NCI-H146 treated with DMSO at 0.1 percent for 48 hours (cell line): ENCODE data around the gene HEG1.
"Not testable (repeated sequence)": the region's sequence is repeated elsewhere in the genome, so short reads cannot be mapped to it uniquely, and the experiment has no call there.

Source experiments
- DNase-seq: peaks from one replicate; lab custom pipeline; 2025; ENCODE audit not compliant: unreplicated experiment; lab: John Stamatoyannopoulos, UW

Gene HEG1, protein sequence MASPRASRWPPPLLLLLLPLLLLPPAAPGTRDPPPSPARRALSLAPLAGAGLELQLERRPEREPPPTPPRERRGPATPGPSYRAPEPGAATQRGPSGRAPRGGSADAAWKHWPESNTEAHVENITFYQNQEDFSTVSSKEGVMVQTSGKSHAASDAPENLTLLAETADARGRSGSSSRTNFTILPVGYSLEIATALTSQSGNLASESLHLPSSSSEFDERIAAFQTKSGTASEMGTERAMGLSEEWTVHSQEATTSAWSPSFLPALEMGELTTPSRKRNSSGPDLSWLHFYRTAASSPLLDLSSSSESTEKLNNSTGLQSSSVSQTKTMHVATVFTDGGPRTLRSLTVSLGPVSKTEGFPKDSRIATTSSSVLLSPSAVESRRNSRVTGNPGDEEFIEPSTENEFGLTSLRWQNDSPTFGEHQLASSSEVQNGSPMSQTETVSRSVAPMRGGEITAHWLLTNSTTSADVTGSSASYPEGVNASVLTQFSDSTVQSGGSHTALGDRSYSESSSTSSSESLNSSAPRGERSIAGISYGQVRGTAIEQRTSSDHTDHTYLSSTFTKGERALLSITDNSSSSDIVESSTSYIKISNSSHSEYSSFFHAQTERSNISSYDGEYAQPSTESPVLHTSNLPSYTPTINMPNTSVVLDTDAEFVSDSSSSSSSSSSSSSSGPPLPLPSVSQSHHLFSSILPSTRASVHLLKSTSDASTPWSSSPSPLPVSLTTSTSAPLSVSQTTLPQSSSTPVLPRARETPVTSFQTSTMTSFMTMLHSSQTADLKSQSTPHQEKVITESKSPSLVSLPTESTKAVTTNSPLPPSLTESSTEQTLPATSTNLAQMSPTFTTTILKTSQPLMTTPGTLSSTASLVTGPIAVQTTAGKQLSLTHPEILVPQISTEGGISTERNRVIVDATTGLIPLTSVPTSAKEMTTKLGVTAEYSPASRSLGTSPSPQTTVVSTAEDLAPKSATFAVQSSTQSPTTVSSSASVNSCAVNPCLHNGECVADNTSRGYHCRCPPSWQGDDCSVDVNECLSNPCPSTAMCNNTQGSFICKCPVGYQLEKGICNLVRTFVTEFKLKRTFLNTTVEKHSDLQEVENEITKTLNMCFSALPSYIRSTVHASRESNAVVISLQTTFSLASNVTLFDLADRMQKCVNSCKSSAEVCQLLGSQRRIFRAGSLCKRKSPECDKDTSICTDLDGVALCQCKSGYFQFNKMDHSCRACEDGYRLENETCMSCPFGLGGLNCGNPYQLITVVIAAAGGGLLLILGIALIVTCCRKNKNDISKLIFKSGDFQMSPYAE (N-terminal part only)

DNA sequence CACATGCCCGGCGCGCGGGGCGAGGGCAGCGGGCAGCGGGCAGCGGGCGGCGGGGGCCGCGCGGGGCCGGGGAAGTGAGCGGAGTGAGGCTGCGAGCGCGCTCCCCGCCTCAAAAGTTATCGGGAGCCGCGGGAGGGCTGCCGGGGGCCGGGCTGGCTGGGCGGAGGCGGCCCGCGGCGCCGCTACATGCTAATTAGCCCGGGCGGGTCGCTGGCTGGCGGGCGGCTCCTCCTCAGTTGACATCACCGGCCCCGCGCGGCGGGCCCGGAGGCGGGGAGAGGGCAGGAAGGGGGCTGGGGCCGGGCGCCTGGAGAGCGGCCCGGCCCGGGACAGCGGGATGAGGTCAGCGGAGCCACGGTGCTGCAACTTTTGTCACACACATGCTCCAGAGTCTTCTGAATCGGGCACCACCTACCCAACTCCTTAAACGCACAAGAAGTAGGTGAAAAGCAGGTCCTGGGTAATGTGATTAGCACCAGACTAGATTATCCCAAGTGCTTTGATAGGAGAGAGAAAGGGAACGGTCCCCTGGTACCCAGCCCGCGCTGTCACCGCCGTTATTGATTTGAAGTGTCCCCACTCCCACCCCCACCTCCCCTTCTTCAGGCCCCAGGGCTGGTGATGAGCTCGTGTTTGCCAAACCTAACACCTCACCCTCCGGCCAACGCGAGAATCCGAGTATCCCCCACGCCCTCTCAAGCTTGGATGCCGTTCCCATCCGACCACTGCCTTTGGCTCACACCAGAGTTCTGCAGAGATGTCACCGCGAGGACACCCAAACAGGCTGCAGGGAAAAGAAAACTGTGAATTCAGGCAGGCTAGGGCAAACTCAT lies at the start of gene HEG1:
HEG1 (minus strand) TSS at position 85 of the 833 bp plus-strand sequence. CDS start 107 bp downstream, outside the sequence.
- peak; percentile 70 for DNase-seq

DNA sequence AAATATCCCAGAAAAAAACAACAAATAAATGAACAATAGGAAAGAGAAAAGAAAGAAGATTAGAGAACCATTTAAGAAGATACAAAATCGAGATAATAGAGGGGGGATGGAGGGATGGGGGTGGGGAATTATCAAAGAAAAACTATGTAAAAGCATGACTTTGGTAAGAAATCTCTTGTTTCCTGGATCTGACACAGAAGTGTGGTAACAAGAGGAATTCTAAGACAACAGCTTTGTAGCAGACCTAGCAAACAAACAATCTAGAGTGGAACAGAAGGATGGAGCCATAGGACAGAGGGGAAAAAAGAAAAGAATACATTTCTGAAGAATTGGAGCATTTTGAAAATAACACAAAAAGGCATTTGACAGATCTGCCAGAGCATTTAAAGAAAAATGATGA lies 49.3 kb upstream of the HEG1 start:
- DNase-seq, result no peak

DNA sequence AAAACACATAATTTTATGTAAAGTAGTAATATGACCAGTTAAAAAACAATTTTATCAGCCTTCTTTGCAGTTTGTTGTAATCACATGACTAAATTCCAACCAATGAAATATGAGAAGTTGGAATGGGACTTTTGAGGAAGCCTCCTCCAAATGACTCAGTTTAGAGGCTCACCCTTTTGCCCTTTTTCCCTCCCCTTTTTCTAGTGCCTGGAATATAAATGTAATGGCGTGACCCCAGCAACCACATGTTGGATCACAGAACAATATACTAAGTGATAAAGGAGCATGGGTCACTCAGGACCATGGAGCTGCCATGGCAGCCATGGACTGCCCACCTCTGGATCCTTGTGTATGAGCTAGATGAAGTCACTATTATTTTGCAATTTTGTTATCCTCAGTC lies 48.8 kb upstream of the HEG1 start:
- DNase-seq, result no peak

DNA sequence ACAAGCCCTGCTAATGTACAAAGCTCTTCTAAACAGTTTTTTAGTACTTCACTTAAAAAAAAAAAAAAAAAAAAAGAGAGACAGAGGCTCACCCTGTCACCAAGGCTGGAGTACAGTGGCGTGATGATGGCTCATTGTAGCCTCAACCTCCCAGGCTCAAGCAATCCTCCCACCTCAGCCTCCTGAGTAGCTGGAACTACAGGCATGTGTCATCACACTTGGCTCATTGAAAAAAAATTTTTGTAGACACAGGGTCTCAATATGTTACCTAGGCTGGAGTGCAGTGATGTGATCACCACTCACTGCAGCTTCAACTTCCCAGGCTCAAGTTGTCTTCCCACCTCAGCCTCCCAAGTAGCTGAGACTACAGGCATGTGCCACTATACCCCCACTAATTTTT lies 47.6 kb upstream of the HEG1 start:
- no peak for DNase-seq

DNA sequence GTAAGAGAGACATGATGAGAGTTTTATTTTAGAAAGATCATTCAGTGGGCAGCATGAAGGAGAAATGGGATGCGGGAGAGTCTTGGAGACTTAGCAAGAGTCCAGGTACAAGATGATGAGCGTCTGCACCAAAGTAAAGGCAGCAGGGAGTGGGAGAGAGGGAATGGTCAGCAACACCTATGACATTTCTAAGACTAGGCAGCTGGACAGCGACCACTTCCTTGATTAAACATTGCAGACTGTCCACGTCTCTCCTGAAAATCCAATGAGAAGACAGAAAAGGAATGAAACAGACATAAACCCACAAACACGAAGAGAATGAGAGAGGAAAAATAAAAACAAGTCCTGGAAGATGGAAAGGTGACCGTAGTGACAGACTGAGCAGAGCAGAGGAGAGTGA lies 46.7 kb upstream of the HEG1 start:
- no peak for DNase-seq

DNA sequence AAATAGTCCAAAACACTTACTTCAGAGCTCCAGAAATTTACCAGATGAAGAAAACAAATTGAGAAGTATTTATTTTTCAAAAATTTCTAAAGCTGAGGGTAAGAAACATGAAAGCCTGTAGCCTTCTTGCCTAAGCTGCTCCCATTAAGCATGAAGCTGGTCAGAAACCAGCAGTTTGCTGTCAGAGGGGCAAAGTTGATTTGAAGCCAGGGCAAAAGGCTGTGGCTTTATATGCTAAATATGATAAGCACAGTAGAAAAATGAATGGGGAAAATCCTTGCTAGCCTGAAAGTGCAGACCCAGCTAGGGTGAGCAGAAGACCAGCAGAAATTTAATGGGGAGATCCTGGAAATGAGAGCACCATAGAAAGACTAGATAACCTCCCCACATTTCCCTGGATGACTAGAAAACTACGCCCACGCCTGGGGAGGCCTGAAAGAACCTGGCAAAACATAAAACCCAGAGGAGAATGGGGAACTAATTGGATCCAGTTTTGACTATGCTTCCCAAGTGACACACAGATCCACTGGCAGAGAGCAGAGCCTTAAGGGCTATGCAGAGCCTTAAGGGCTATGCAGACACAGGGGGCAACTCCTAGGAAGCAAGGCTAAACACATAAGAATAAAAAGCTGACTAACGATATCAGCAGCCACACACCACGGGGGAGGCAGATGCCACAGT lies 43.0 kb upstream of the HEG1 start:
- DNase-seq, result no peak

DNA sequence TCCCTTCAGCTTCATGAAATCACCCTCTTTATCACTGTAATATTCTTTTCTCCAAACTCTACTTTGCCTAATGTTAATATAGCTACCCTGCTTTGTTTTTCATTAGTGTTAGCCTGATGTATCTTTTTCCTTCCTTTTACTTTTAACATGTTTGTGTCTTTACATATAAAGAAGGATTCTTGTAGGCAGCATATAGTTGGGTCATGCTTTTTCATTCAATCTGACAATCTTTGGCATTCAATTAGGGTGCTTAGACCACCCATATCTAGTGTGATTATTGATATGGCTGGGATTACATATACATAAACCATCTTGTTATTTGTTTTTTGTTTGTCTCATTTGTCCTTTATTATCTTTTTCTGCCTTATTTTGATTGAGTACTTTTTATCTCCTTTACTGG lies 34.9 kb upstream of the HEG1 start:
- no peak for DNase-seq

DNA sequence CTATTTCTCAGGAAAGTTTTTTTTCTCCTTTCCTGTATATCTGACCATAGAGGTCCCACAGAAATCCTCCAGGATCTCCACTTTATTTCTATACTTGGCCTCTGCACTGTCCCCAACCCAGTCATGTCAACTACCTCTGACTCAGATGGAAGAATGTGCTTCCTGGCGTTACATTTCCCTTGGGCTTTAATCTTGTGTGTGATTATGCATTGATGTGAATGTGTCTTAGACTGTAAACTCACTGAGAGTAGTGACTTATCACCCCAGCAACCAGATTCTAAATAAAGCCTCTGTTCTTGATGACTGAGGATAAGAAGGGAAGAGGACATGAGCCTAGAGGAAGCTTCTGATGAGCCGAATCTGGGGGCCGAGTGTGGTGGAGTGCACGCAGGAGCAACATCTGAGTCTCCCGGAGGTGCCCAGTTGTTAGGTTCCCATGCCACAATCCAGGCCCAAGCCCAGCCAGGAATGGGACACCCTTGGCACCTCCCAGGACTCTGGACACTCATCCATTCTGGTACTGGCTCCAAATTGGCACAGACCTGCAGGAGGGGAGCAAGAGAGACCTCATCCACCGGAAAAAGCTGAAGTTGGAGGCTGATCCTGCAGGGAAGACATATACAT lies 32.1 kb upstream of the HEG1 start:
- DNase-seq, result no peak

DNA sequence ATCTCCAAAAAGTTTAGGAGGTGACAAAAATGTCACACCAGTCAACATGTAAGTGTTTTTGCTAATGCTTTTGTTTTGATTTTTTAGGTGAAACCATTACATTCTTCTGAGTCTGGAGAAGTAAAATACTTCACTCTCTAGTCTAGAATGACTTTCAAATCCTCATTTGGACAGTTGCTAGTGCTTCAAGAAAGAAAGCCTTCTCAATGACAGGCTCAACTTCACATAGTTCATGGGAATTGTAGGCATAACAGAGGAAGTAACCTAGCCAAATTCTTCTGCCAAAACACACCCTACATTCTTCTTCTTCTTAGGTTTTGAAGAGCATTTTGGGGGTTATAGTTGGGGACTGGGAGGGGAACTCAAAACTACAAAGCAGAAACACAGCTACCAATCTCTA lies 29.4 kb upstream of the HEG1 start:
- DNase-seq, result no peak

DNA sequence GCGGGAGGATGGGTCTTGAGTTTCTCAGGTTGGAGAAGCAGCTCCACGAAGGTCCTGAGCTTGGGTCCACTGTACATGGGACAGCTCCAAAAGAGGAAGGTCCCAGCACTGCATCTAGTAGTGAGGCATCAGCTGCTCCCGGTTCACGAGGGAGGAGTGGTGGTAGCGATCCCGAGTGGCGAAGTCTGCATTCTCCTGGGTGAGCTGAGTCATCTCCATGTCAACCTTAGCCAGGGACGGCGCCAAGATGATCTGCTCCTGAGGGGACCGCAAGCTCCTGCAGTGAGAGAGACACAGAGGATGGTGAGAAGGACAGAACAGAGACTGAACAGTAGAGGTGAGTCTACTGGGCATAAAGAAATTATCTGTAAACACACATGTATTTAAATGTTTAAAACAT lies 28.0 kb upstream of the HEG1 start:
- DNase-seq, result no peak

DNA sequence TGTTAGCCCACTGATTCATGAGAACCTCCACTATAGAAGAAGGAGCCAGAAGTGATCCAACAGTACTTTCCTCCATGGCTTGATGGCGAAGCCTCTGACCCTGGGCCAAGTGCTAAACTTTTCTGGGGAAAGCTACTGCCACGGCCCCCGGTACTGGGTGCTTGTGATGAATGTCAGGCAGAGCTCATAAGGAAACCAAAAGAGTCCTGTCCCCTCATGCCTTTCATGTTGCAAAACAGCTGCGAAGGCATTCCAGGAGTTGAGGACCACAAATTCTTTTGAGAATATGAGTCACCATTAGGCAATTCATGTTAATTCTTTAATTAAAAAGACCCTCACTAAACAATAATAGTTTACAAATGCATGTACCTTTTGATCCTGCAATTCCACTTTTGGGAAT lies 26.5 kb upstream of the HEG1 start:
- not testable (repeated sequence) for DNase-seq

DNA sequence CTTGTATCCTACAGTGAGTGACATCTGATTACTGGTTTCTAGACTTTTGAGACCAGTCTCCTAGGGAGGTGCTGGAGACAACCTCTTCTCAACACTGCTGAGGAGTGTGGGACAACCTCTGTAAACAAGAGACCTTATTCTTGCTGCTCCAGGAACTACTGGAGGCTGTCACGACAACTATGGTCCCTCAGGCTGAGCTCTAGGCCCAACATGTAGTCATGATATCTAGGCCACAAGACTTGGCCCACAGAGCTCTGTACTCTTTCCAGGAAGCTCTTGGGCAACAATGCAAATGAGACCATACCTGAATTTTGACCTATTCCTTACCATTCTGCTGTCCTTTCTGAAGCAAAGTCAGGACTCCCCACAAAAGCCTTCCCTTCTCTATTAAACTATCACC lies 24.3 kb upstream of the HEG1 start:
- no peak for DNase-seq

DNA sequence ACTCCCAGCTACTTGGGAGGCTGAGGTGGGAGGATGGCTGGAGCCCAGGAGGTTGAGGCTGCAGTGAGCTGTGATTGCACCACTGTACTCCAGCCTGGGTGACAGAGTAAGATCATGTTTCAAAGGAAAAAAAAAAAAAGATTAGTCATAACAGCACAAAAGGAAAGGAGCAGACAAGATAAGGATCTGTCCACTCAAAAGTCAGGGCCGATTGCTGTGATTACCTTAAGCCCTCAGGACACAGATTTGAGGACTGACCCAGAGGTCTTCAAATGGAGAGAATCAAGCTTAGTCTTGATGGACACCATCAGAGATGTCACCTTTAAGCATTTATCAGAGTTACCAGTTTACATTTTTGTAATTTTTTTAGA lies 23.9 kb upstream of the HEG1 start:
- no peak for DNase-seq

DNA sequence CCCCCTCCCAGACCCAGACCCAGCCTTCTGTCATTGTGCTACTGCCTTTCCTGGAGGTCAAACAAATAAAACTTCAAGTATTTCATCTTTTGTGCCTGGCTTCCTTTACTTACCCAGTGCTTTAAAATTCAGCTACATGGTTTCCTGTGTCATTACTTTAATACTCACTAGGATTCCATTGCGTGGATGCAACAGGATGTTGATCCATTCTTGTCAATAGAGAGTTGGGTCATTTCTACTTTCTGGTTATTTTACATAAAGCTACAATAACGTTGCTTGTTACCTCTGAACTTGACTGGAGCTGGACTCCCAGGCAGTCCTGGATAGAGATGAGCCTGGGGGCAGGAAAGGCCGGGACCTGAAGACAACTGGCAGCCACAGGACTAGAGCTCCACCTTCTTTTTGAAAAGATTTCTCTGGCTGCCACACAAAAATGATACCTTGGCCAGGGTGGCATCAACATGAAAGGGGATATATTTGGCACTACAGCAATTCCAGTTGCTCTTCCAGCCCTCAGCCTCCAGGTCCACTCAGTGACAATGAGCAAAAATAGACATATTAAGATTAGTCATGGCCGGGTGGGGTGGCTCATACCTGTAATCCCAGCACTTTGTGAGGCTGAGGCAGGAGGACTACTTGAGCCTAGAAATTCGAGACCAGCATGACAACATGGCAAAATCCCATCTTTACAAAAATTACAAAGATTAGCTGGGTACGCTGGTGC lies 23.3 kb upstream of the HEG1 start:
- DNase-seq, result no peak

DNA sequence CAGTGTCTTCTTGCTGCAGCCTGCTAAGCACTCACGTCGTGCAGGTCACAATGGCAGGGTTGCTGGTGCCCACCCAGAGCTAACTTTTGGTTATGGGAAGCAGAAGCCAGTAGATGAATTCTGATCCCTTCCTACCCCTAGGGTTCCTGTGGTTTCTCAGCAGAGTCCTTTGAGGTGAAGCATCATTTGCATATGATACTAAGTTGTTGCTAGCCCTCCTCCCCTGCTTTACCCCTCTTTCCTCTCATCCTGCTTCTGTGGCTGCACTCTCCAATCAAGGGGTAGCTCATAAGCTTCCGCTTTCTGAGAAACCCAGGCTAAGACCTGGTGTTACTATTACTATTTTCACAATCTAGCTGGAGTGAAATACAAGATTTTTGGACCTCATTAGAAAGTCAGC lies 22.1 kb upstream of the HEG1 start:
- DNase-seq, result no peak

DNA sequence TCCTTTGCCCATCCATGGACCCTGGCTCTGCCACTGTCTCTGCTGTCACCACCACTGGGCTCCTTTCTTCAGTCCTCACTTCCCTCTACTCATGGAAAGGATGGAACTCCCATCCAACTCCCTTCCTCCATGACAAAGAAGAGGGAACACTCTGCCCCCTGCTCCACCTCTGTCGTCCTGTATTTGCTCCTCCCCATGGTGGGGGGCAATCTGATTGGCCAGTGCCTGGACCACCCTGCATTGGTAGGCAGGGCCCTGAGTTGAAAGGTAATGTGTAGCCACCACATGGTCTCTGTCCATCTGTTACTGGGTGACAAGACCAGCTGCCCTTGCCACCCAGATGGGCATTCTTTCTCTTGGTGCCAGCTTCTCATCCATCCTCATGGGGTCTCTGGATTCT lies 20.7 kb upstream of the HEG1 start:
- no peak for DNase-seq

DNA sequence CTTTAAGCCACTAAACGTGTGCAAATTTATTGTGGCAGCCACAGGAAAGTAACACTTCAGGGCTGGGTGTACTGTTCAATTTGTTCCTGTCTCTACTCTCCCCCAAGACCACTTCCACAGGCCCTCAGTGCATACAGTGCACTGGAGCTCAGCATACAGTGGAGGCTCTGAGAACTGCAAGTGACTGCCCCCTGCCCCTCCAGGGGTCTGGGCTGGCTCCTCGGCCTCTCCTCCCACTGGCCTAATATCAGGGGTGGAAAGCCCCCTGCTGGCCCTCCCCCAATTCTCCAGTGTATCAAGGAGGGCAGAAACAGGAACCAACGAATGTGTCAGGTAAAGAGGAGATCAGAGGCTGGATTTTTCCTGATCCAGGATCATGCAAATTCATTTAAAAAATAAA lies 19.9 kb upstream of the HEG1 start:
- no peak for DNase-seq

DNA sequence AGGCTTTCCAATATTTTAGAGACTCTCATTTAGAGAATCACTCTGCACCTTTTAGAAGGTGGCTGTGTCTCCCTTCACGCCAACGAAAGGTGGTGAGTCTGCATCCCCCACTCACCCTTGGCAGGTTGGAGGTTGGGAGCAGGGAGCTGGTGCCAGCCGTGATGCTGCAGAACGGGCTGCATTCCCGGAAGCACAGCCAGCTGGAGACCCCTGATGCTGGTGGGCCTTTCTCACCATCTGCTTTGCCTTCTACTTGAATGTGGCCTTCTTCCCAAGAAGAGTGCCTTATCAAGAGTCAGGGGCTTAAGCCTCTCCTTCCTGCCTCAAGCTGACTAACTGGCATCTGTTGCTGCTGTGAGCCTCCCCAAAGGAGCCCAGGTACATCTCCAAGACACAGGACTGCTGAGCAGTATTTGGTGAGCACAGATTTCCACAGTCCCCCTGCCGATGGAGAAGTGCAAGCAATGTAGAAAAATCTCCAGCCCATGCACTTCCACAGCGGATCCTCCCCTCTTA lies 17.7 kb upstream of the HEG1 start:
- no peak for DNase-seq
